SKM-1 (cell line): ENCODE measurements around the gene NR6A1.
"Not testable (repeated sequence)": the region's sequence is repeated elsewhere in the genome, so short reads cannot be mapped to it uniquely, and the experiment has no call there.

Source experiments
- DNase-seq: peaks from one replicate; lab custom pipeline; 2025; ENCODE audit not compliant: unreplicated experiment; lab: John Stamatoyannopoulos, UW

NR6A1 gene

GRCh38 chr9:124761710-124762109, 9.4 kb downstream of the NR6A1 start:
- no peak for DNase-seq

DNA sequence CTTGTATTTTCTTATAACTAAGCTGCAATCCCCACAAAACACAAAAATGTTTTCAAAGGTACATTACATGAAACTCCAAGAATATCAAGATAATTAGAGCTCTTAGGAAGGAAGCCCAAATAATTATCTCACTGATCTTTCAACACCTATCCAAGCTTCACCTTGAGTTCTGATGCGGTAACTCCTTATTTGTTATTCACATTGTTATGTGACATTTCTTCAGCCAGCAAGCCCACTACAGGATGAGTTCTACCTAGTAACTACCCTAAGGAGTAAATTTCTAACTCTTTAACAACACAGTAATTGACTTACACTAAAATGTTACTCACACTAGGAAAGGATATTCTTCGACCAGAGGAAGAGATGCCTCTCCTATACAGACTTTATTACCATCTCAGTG, 9.9 kb downstream of the NR6A1 start:
- no peak for DNase-seq

GRCh38 chr9:124760719-124761118, 10.4 kb downstream of the NR6A1 start:
- DNase-seq, result no peak

- no peak for DNase-seq
Measured at GRCh38 chr9:124759327-124759726, 11.8 kb downstream of the NR6A1 start.

DNA sequence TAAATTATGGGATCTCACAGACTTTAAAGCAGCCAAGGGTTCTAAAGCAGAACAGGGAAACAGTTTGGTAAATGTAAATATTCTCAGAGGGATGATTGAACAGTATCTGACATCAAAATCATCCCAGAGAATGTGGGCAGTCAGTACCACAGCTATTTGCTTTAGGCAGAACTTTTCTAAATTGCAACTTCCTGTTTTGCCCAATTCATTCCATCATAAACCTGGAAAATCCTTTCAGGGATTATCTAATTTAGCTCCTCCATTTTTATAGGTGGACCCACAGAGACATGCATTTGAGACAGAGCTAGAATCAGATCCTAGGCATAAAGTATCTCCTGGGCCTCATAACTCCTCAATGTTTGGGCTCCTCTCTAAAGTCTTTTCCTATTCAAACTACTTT, 12.4 kb downstream of the NR6A1 start:
- DNase-seq, result no peak

- peak; percentile 88 for DNase-seq
Measured at GRCh38 chr9:124758061-124758460, 13.1 kb downstream of the NR6A1 start.

DNA sequence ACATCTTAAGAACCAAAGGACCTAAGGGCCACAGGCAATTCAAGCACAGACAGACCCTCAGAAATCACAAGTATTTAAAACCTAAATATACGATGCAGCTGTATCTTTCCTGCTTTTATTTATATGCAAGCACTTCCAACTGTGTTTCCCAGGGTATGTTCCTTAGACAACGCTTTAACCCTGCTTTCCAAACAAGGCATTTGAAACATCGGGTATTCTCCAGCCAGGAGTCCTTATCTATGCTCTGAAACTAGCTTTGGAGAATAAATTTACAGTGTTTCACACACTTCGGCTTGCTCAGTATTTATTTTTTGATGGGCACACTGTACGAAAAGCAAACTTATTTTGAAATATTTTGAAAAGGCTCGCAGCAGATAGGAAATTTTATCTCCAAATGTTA, 13.5 kb downstream of the NR6A1 start:
- DNase-seq, result no peak

- DNase-seq, result no peak
Measured at GRCh38 chr9:124756011-124756410, 15.1 kb downstream of the NR6A1 start.

GRCh38 chr9:124755061-124755460, 16.1 kb downstream of the NR6A1 start:
- no peak for DNase-seq

- no peak for DNase-seq
Measured at GRCh38 chr9:124754289-124754688, 16.8 kb downstream of the NR6A1 start.

DNA sequence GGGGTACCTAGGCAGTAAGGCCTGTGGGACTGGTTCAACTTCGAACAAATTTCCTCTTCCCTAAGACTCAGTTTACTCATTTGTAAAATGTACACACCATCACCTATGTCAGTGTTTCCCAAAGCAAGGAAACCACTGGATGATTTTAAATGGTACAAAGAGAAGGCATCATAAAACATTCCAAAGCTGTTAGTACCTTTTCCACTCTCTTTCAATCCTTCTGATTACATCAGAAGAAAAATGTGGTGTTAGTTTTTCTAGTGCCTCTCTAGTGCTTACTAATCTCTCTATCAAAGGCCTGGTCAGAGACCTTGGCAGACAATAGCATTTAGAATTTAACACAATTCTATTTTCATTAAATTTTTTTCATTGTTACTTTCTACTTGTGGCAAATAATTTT, 18.1 kb downstream of the NR6A1 start:
- DNase-seq, result no peak

GRCh38 chr9:124749781-124750180, 21.3 kb downstream of the NR6A1 start:
- DNase-seq, result no peak

- DNase-seq, result no peak
Measured at GRCh38 chr9:124749284-124749683, 21.8 kb downstream of the NR6A1 start.

DNA sequence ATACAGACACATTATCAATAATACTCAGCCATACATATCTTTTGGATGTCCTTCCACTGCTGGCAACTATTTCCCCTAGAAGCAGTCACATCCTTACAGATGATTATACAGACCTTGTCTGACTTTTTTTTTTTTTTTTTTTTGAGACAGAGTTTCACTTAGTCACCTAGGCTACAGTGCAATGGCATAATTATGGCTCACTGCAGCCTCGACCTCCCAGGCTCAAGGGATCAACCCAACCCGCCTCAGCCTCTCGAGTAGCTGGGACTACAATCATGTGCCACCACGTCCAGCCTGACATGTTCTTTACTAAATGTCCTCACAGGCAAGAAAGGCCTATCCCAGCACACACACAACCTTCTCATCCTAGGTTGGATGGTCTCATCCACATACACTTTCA, 24.0 kb downstream of the NR6A1 start:
- DNase-seq, result no peak

GRCh38 chr9:124743686-124744348, 27.3 kb downstream of the NR6A1 start:
- DNase-seq, result no peak

- DNase-seq, result no peak
Measured at GRCh38 chr9:124742940-124743339, 28.2 kb downstream of the NR6A1 start.

GRCh38 chr9:124741662-124742061, 29.4 kb downstream of the NR6A1 start:
- no peak for DNase-seq

DNA sequence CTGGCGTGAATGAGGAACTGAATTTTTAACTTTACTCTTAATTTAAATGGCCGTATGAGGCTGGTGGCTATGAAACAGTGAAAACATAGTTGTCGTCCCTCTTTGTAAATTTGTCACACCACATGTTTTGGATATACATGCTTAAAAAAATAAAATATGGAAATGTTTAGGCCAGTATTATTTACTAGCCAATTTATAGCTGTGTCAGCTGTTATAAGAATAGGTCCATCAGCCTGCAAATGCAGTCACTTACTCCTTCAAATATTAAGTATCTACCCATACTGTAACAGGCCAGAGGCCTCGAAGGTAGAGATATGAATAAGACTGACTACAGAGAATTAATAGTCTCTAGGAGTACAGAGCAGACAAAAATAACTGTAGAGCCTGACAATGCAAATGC, 30.0 kb downstream of the NR6A1 start:
- no peak for DNase-seq

- no peak for DNase-seq
Measured at GRCh38 chr9:124739360-124739759, 31.8 kb downstream of the NR6A1 start.

DNA sequence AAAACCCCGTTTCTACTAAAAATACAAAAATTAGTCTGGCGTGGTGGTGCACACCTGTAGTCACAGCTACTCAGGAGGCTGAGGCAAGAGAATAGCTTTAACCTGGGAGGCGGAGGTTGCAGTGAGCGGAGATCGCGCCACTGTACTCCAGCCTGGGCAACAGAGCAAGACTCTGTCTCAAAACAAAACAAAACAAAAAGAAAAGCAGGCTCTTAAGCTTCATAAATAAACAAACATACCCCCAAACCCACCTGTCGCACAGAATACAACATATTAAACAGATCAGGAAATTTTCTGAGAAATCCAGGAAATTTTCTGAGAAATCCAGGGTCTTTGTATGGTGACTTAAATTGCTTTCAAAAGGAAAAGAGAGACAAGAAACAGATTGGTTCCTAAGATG, 33.0 kb downstream of the NR6A1 start:
- not testable (repeated sequence) for DNase-seq

GRCh38 chr9:124735121-124735520, 36.0 kb downstream of the NR6A1 start:
- DNase-seq, result no peak

- DNase-seq, result not testable (repeated sequence)
Measured at GRCh38 chr9:124734741-124735083, 36.4 kb downstream of the NR6A1 start.

- DNase-seq, result no peak
Measured at GRCh38 chr9:124733964-124734740, 37.0 kb downstream of the NR6A1 start.
